DOHH2 (cell line): ENCODE data around the gene PCP4L1.

Source experiments
- CTCF ChIP-seq: fragments of 200-600 bp; sonication (generic); IDR thresholded peaks from one replicate; pipeline ENCODE4 v1.5.1; 2014; ENCODE audit warnings: antibody characterized with exemption, mild to moderate bottlenecking, low read depth, low read length; ENCODE audit not compliant: poor library complexity, severe bottlenecking
- EZH2phosphoT487 ChIP-seq: fragments of 200-600 bp; sonication (generic); IDR thresholded peaks from 2 replicates; pipeline ENCODE4 v1.6.1; 2017; ENCODE audit warnings: borderline replicate concordance, mild to moderate bottlenecking, antibody characterized with exemption, low read length, moderate library complexity, mixed read lengths

- TF ChIP-seq CTCF: peak; percentile 90
- no peak for TF ChIP-seq EZH2phosphoT487
Observed at GRCh38 chr1:161209790-161210409, 48.6 kb upstream of the PCP4L1 start.
